ENCODE data around the gene CNGB1.

GRCh38 chr16:57910696-57911095 lies 60.2 kb downstream of the CNGB1 start:
- TF ChIP-seq POLR2AphosphoS5 (IDR thresholded peaks at IDR 0.05) (no peak), CTCF (IDR thresholded peaks at IDR 0.05 in 8 of 11, conservative IDR thresholded peaks at IDR 0.05 in 3 of 11) (no peak)
